Prostate gland (tissue), 2 donors: ENCODE results near the gene CHURC1.

Experiments
- CTCF ChIP-seq, 4 experiments: fragments of 200-600 bp in 2 of 4; fragments of 450-650 bp in 2 of 4; sonication (generic) in 2 of 4; IDR thresholded peaks; 1 replicate in 3 of 4; 2 replicates in 1 of 4; pipeline ENCODE4 v1.5.1; 2016 to 2019; ENCODE audit warnings: antibody characterized with exemption in 4 of 4, mild to moderate bottlenecking in 2 of 4, moderate library complexity in 2 of 4
- POLR2AphosphoS5 ChIP-seq: sonication (generic); formaldehyde crosslinking; IDR thresholded peaks from one replicate; pipeline ENCODE4 v1.6.1; 2017; ENCODE audit warnings: antibody characterized with exemption

GRCh38 chr14:64937821-64938193, 23.6 kb downstream of the CHURC1 start:
- TF ChIP-seq POLR2AphosphoS5 (no peak), CTCF (IDR thresholded peaks at IDR 0.05) (peak in 1 of 4 experiments; percentile 35)
